ENCODE results near the gene PTK7. TPM values are rescaled to one million over a fixed set of nuclear protein-coding genes. Genes with fewer than 3 reads are reported as not detected.

PTK7 gene
- total and polyA plus RNA-seq, 4 donors: 37.4 to 173 (median 84.2) TPM

GRCh38 chr6:43147691-43148477 lies 71.8 kb downstream of the PTK7 start:
- DNase-seq: no peak
- 92 to 95% methylated on average over 6 of the region's 6 CpGs for WGBS, 2 donors
- H3K4me1 ChIP-seq (ENCODE audit: control insufficient read depth in 5 of 5, insufficient read depth in 5 of 5, low read length in 5 of 5): peaks cover 0 to 10% (median 0%) of the 10 kb centered on the region in 5 donors

DNA sequence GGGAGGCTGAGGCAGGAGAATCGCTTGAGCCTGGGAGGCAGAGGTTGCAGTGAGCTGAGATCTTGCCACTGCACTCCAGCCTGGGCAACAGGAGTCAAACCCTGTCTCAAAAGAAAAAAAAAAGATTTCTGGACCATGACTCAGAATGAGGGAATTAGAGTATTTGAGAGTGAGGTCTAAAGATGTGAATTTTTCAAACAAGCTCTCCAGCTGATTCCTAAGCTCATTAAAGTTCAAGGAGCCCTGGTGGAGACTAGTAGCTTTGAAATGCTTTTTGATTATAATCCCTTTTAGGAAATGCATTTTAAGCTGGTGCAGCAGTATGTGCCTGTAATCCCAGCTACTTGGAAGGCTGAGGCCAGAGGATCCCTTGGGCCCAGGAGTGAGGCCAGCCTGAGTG lies 73.2 kb downstream of the PTK7 start:
- DNase-seq (no peak), ATAC-seq (ENCODE audit: insufficient read depth, low FRiP score) (no peak)
- Histone ChIP-seq H3K9ac (ENCODE audit: insufficient read depth in 1 of 2, low read length in 2 of 2) (no peak overlapping the region), H3K27me3 (ENCODE audit: control insufficient read depth in 3 of 3, insufficient read depth in 3 of 3, low read length in 2 of 3) (no peaks in the 10 kb centered on the region), H3K4me1 (ENCODE audit: control insufficient read depth in 5 of 5, insufficient read depth in 5 of 5, low read length in 5 of 5) (no peaks in the 10 kb centered on the region), H3K9me3 (ENCODE audit: control insufficient read depth in 4 of 4, insufficient read depth in 3 of 4, low read length in 3 of 4) (no peaks in the 10 kb centered on the region), H3K27ac (ENCODE audit: low read depth in 1 of 2, low read length in 1 of 2) (no peak overlapping the region), H3K4me3 (no peak overlapping the region), H3K36me3 (ENCODE audit: control insufficient read depth in 4 of 4, insufficient read depth in 4 of 4, low read length in 4 of 4) (peaks cover 0 to 31% (median 19%) of the 10 kb centered on the region in 4 donors)
- no peak for TF ChIP-seq CTCF (IDR thresholded peaks at IDR 0.05; ENCODE audit: control extremely low read depth, extremely low read depth)
- 98 to 100% methylated on average over 1 of the region's 1 CpG for WGBS, 2 donors

More at GRCh38 chr6:43147691-43148477, 71.8 kb downstream of the PTK7 start:
- TF ChIP-seq CTCF (IDR thresholded peaks at IDR 0.05; ENCODE audit: control extremely low read depth, extremely low read depth): no peak
- Histone ChIP-seq H3K36me3 (ENCODE audit: control insufficient read depth in 4 of 4, insufficient read depth in 4 of 4, low read length in 4 of 4) (peaks cover 0 to 34% (median 18%) of the 10 kb centered on the region in 4 donors), H3K27me3 (ENCODE audit: control insufficient read depth in 3 of 3, insufficient read depth in 3 of 3, low read length in 2 of 3) (no peaks in the 10 kb centered on the region), H3K27ac (ENCODE audit: low read depth in 1 of 2, low read length in 1 of 2) (no peak overlapping the region), H3K9ac (ENCODE audit: insufficient read depth in 1 of 2, low read length in 2 of 2) (no peak overlapping the region), H3K4me3 (no peak overlapping the region), H3K9me3 (ENCODE audit: control insufficient read depth in 4 of 4, insufficient read depth in 3 of 4, low read length in 3 of 4) (no peaks in the 10 kb centered on the region)
- no peak for ATAC-seq (ENCODE audit: insufficient read depth, low FRiP score)

GRCh38 chr6:43150051-43150751 lies 74.1 kb downstream of the PTK7 start:
- 50 to 84% methylated on average over 7 of the region's 7 CpGs for WGBS, 2 donors
- DNase-seq (peak in 1 of 3 donors; percentile 59), ATAC-seq (ENCODE audit: insufficient read depth, low FRiP score) (no peak)
- Histone ChIP-seq H3K4me1 (ENCODE audit: control insufficient read depth in 5 of 5, insufficient read depth in 5 of 5, low read length in 5 of 5) (no peaks in the 10 kb centered on the region), H3K4me3 (no peak overlapping the region), H3K9me3 (ENCODE audit: control insufficient read depth in 4 of 4, insufficient read depth in 3 of 4, low read length in 3 of 4) (no peaks in the 10 kb centered on the region), H3K36me3 (ENCODE audit: control insufficient read depth in 4 of 4, insufficient read depth in 4 of 4, low read length in 4 of 4) (peaks cover 0 to 32% (median 17%) of the 10 kb centered on the region in 4 donors), H3K27ac (ENCODE audit: low read depth in 1 of 2, low read length in 1 of 2) (no peak overlapping the region), H3K27me3 (ENCODE audit: control insufficient read depth in 3 of 3, insufficient read depth in 3 of 3, low read length in 2 of 3) (no peaks in the 10 kb centered on the region), H3K9ac (ENCODE audit: insufficient read depth in 1 of 2, low read length in 2 of 2) (no peak overlapping the region)
- no peak for TF ChIP-seq CTCF (IDR thresholded peaks at IDR 0.05; ENCODE audit: control extremely low read depth, extremely low read depth)

Data from lung (tissue), 12 donors.